Astrocyte of the cerebellum (primary cell): Measurements from ENCODE around the gene PRUNE1.

Experiments used
- DNase-seq: peaks from one replicate; pipeline ENCODE4 v3.0.0-alpha.2; 2011; ENCODE audit warnings: low read depth
- H3K4me3 ChIP-seq: 2 replicates; pipeline ENCODE4 v1.5.1; 2011; ENCODE audit warnings: mild to moderate bottlenecking, low read depth, low read length, moderate library complexity
- CTCF ChIP-seq: IDR thresholded peaks from 2 replicates; pipeline ENCODE4 v1.5.1; 2012; ENCODE audit warnings: low read length, low read depth, moderate library complexity, mild to moderate bottlenecking; ENCODE audit errors: missing control alignments
- in situ Hi-C: cut with HindIII; loops from 2 replicates; pipeline ENCODE4 v1.10.0; 2017; ENCODE audit warnings: low sequenced_read_pairs

Gene PRUNE1

GRCh38 chr1:150997949-150998348 lies 10.3 kb upstream of the PRUNE1 start:
- no peak for DNase-seq
- no peak overlapping the region for H3K4me3 ChIP-seq
- in situ Hi-C loops: no loop called here
- no peak for TF ChIP-seq CTCF

- in situ Hi-C loops: no loop called here
- no peak overlapping the region for H3K4me3 ChIP-seq
- DNase-seq: no peak
- TF ChIP-seq CTCF: no peak
Observed at GRCh38 chr1:150999051-150999674, 9.1 kb upstream of the PRUNE1 start.

- in situ Hi-C loops: no loop called here
- TF ChIP-seq CTCF: no peak
- no peak for DNase-seq
- no peak overlapping the region for H3K4me3 ChIP-seq
Observed at GRCh38 chr1:150999926-151000325, 8.3 kb upstream of the PRUNE1 start.

GRCh38 chr1:151000408-151000807 lies 7.8 kb upstream of the PRUNE1 start:
- in situ Hi-C loops: no loop called here
- no peak overlapping the region for H3K4me3 ChIP-seq
- no peak for DNase-seq
- TF ChIP-seq CTCF: no peak

GRCh38 chr1:151001602-151002001 lies 6.6 kb upstream of the PRUNE1 start:
- in situ Hi-C loops: no loop called here
- DNase-seq: no peak
- no peak for TF ChIP-seq CTCF
- no peak overlapping the region for H3K4me3 ChIP-seq

- DNase-seq: no peak
- H3K4me3 ChIP-seq: no peak overlapping the region
- TF ChIP-seq CTCF: no peak
- in situ Hi-C loops: no loop called here
Observed at GRCh38 chr1:151002051-151002450, 6.2 kb upstream of the PRUNE1 start.

GRCh38 chr1:151002611-151003010 lies 5.6 kb upstream of the PRUNE1 start:
- DNase-seq: no peak
- no peak for TF ChIP-seq CTCF
- in situ Hi-C loops: no loop called here
- H3K4me3 ChIP-seq: no peak overlapping the region
